HG03342 (cell line): ENCODE results near the gene CLASP1.
A peak's percentile ranks its signal among the peaks of the same experiment; 100 is the strongest.
"Not testable (repeated sequence)": the region's sequence is repeated elsewhere in the genome, so short reads cannot be mapped to it uniquely, and the experiment has no call there.

ENCODE experiments used
- ATAC-seq: cut with Tn5 transposase; IDR thresholded peaks from one replicate; pipeline ENCODE4 v1.9.1; 2021; ENCODE audit warnings: mild to moderate bottlenecking, moderate library complexity; ENCODE audit not compliant: unreplicated experiment

Gene CLASP1

GRCh38 chr2:121626777-121627524 is 22.3 kb downstream of the CLASP1 start:
- ATAC-seq = no peak

GRCh38 chr2:121625953-121626352 is 23.3 kb downstream of the CLASP1 start:
- ATAC-seq = no peak

- ATAC-seq = peak; percentile 61
These were observed 32.1 kb downstream of the CLASP1 start for GRCh38 chr2:121617042-121617599.

GRCh38 chr2:121613774-121614173 is 35.5 kb downstream of the CLASP1 start:
- no peak for ATAC-seq

GRCh38 chr2:121613152-121613551 is 36.1 kb downstream of the CLASP1 start:
- no peak for ATAC-seq

- ATAC-seq = no peak
These were observed 37.2 kb downstream of the CLASP1 start for GRCh38 chr2:121611730-121612705.

GRCh38 chr2:121611048-121611649 is 38.1 kb downstream of the CLASP1 start:
- ATAC-seq = not testable (repeated sequence)

GRCh38 chr2:121610487-121610874 is 38.8 kb downstream of the CLASP1 start:
- ATAC-seq = not testable (repeated sequence)

- no peak for ATAC-seq
These were observed 40.3 kb downstream of the CLASP1 start for GRCh38 chr2:121608967-121609366.

- ATAC-seq = no peak
These were observed 40.9 kb downstream of the CLASP1 start for GRCh38 chr2:121608367-121608766.

GRCh38 chr2:121605820-121606733 is 43.2 kb downstream of the CLASP1 start:
- no peak for ATAC-seq

GRCh38 chr2:121603185-121603584 is 46.1 kb downstream of the CLASP1 start:
- no peak for ATAC-seq

GRCh38 chr2:121599963-121600651 is 49.2 kb downstream of the CLASP1 start:
- ATAC-seq = peak; percentile 49

- ATAC-seq = no peak
These were observed 51.2 kb downstream of the CLASP1 start for GRCh38 chr2:121598087-121598486.

- peak; percentile 66 for ATAC-seq
These were observed 52.8 kb downstream of the CLASP1 start for GRCh38 chr2:121596221-121597080.

GRCh38 chr2:121595012-121595891 is 54.0 kb downstream of the CLASP1 start:
- ATAC-seq = peak; percentile 35

- no peak for ATAC-seq
These were observed 58.1 kb downstream of the CLASP1 start for GRCh38 chr2:121591199-121591598.
